K562 (cell line): Measurements from ENCODE around the gene WLS. TPM values are rescaled to one million over a fixed set of nuclear protein-coding genes. Genes with fewer than 3 reads are reported as not detected.

Experiments used
- ATAC-seq: fragments of 200-7000 bp; cut with Tn5 transposase; 3 replicates; pipeline ENCODE4 v1.9.1; 2020; ENCODE audit warnings: moderate library complexity
- BruUV-seq: library from RNA; stranded (reverse); fragments of 400-500 nt; replicated peaks from 2 replicates; lab custom pipeline; 2021; lab: Mats Ljungman, UMichigan
- CTCF ChIA-PET: fragments of 300-600 bp; formaldehyde crosslinking; extraction: SDS; loops from one replicate; lab custom pipeline; 2021; ENCODE audit warnings: low intra/inter-chr PET ratio; lab: Yijun Ruan, JAX
- POLR2A ChIA-PET: fragments of 300-600, 350-650 bp; sonication (Branson Sonifier 250); formaldehyde crosslinking; extraction: SDS; loops from one replicate; lab custom pipeline; 2021; ENCODE audit warnings: antibody characterized with exemption, inconsistent platforms; lab: Yijun Ruan, JAX
- DNase-seq, 4 experiments: peaks; one replicate each; pipeline versions ENCODE4 v3.0.0 to v3.0.0-alpha.2; 2011 to 2018; ENCODE audit warnings: low spot score in 3 of 4, mixed read lengths in 3 of 4; ENCODE audit errors: extremely low read depth in 1 of 4
- FAIRE-seq: peaks from 2 replicates; lab custom pipeline; 2011; peaks lifted over from hg19 to GRCh38; lab: Jason Lieb, UNC
- H2AFZ ChIP-seq: 2 replicates; pipeline ENCODE4 v1.6.0; 2011; ENCODE audit warnings: low read depth, low read length, control low read depth, inconsistent platforms
- H3K27ac ChIP-seq: fragments of 200-600 bp; 3 replicates; pipeline ENCODE4 v1.8.0; 2011; ENCODE audit warnings: low read depth, mild to moderate bottlenecking, control low read depth, inconsistent platforms, low read length, moderate library complexity, mixed read lengths; ENCODE audit errors: extremely low read depth
- H3K27me3 ChIP-seq, 2 experiments: fragments of 300-600 bp in 1 of 2; 2 replicates in 1 of 2; 3 replicates in 1 of 2; pipeline versions ENCODE4 v1.6.0 to v1.8.0; 2011; ENCODE audit warnings: inconsistent platforms in 2 of 2, low read length in 2 of 2, mild to moderate bottlenecking in 1 of 2, mixed read lengths in 1 of 2, moderate library complexity in 1 of 2; ENCODE audit not compliant: control insufficient read depth in 2 of 2, insufficient read depth in 2 of 2
- H3K36me3 ChIP-seq: fragments of 300-600 bp; 3 replicates; pipeline ENCODE4 v1.8.0; 2011; ENCODE audit warnings: mild to moderate bottlenecking, low read length, inconsistent platforms; ENCODE audit not compliant: control insufficient read depth, insufficient read depth
- H3K4me1 ChIP-seq, 2 experiments: fragments of 200-600 bp in 1 of 2; replicated peaks in 1 of 2; 2 replicates in 1 of 2; 3 replicates in 1 of 2; pipeline versions ENCODE4 v1.5.1 to v1.8.0; 2011; ENCODE audit warnings: inconsistent platforms in 2 of 2, low read length in 2 of 2, mild to moderate bottlenecking in 1 of 2, mixed read lengths in 1 of 2, moderate library complexity in 1 of 2; ENCODE audit not compliant: control insufficient read depth in 2 of 2, insufficient read depth in 2 of 2
- H3K4me2 ChIP-seq: 2 replicates; pipeline ENCODE4 v1.6.1; 2011; ENCODE audit warnings: low read length, control low read depth, inconsistent platforms, mixed read lengths; ENCODE audit not compliant: insufficient read depth
- H3K4me3 ChIP-seq: fragments of 200-600 bp; sonication (generic), shearing (Covaris generic); 2 replicates; pipeline ENCODE4 v1.5.1; 2016; ENCODE audit warnings: control low read depth, inconsistent platforms
- H3K79me2 ChIP-seq: fragments of 200-600 bp; 3 replicates; pipeline ENCODE4 v1.8.0; 2011; ENCODE audit warnings: low read length, inconsistent platforms; ENCODE audit not compliant: control insufficient read depth, insufficient read depth
- H3K9ac ChIP-seq, 2 experiments: 2 replicates each; pipeline versions ENCODE4 v1.6.0 to v1.6.1; 2011; ENCODE audit warnings: low read depth in 2 of 2, low read length in 2 of 2, control low read depth in 1 of 2, inconsistent platforms in 1 of 2, mild to moderate bottlenecking in 1 of 2, mixed read lengths in 1 of 2; ENCODE audit not compliant: insufficient read depth in 1 of 2
- H3K9me1 ChIP-seq: one replicate; pipeline ENCODE4 v1.6.0; 2011; ENCODE audit warnings: inconsistent platforms, mild to moderate bottlenecking, low read length, moderate library complexity; ENCODE audit not compliant: control insufficient read depth, insufficient read depth
- H3K9me3 ChIP-seq: replicated peaks from 2 replicates; pipeline ENCODE4 v1.5.1; 2011; ENCODE audit warnings: low read depth, low read length, inconsistent platforms; ENCODE audit not compliant: control insufficient read depth, insufficient read depth
- H4K20me1 ChIP-seq: replicated peaks from 2 replicates; pipeline ENCODE4 v1.6.1; 2011; ENCODE audit warnings: low read length, inconsistent platforms, mixed read lengths; ENCODE audit not compliant: control insufficient read depth, insufficient read depth
- BRD4 ChIP-seq: fragments of 200-600 bp; sonication (generic); IDR thresholded peaks from 2 replicates; pipeline ENCODE4 v1.6.1; 2017; ENCODE audit warnings: inconsistent platforms
- CGGBP1 ChIP-seq: fragments of 250-450 bp; sonication (Bioruptor Pico); IDR thresholded peaks from 2 replicates; pipeline ENCODE4 v1.9.0; 2021; ENCODE audit warnings: mild to moderate bottlenecking
- EP400 ChIP-seq: fragments of 450-650 bp; IDR thresholded peaks from 2 replicates; pipeline ENCODE4 v1.6.1; 2017; ENCODE audit warnings: antibody characterized with exemption, mild to moderate bottlenecking, moderate library complexity
- NFE2 ChIP-seq: IDR thresholded peaks from 2 replicates; pipeline ENCODE4 v1.6.1; 2014; ENCODE audit warnings: antibody characterized with exemption, low read depth
- THRA ChIP-seq: fragments of 450-650 bp; IDR thresholded peaks from 2 replicates; pipeline ENCODE4 v1.6.1; 2017; ENCODE audit warnings: mild to moderate bottlenecking, moderate library complexity
- WGBS: fragments of 100-300 bp; shearing (Covaris generic); methylation state at CpG from one replicate; pipeline ENCODE4 v1.1.6; 2016; ENCODE audit warnings: low coverage, mixed read lengths; ENCODE audit not compliant: insufficient coverage; ENCODE audit errors: missing lambda C conversion rate; 5-methylcytosine and 5-hydroxymethylcytosine counted together
- in situ Hi-C: fragments of 300-500 bp; cut with MboI; formaldehyde crosslinking; loops from 4 replicates; pipeline ENCODE4 v1.15.0; 2018; ENCODE audit warnings: inconsistent platforms, mixed read lengths
- intact Hi-C: fragments of 100-400 bp; cut with micrococcal nuclease; formaldehyde crosslinking; loops from 2 replicates; pipeline ENCODE4 v1.14.2; 2022
- polyA plus RNA-seq, 8 experiments: library from polyadenylated mRNA; depleted of rRNA in 4 of 8; stranded (reverse) in 5 of 8; unstranded in 3 of 8; fragments of >200 nt; fragmentation: Nextera tagmentation in 2 of 8; fragmentation: Illumina TruSeq in 1 of 8; extraction: Ambion mirVana in 2 of 8; extraction: Trizol in 1 of 8; gene quantifications; 2 replicates each; pipeline versions ENCODE4 v1.2.1 to v1.2.3, GENCODE V29; 2011 to 2014; ENCODE audit warnings: inconsistent platforms in 1 of 8, missing spikeins in 1 of 8
- total RNA-seq, 7 experiments: library from RNA; depleted of rRNA in 6 of 7; stranded (reverse); fragments of >200 nt in 6 of 7; fragmentation: Illumina TruSeq in 2 of 7; extraction: Trizol in 2 of 7; gene quantifications; 2 replicates each; pipeline versions ENCODE4 v1.2.1 to v1.2.3, GENCODE V29; 2011 to 2021; ENCODE audit warnings: low replicate concordance in 1 of 7

WLS gene
- total and polyA plus RNA-seq, 9 of the 15 experiments (the other 6 are each of a cell fraction or from before 2014, with no cell fraction given): 0.47 TPM; not detected in 8

DNA sequence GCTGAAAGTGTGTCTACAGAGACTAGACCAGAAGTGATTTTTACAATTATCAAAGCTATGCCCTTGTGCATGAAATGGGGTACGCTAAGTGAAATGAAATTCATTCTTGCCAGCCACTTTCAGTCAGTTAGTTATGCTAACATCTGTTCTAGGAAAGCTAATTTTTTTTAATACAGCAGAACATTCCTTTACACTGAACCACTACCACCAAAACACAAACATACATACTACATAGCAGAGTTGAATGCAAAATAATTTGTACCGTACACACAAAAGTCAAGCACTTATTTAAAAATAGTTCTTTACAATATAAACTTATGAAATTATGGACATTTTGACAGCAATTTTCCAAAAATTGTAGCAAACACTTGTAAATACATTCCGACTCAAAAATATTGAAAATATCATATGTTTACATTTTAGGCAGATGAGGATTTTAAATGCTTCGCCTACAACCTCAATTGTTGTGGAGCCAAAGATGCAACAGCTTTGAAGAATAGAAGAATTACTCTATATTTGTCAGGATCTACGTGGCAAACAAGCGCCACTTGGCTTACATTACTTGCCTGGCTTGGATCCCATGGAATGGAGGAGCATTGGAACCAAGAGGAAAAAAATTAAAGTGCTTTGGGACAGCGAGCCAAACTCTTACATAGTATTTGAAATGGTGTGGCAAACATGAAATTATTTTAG, 30.6 kb downstream of the WLS start (continued):
- TF ChIP-seq THRA (no peak), CGGBP1 (CRISPR knock-in tag) (no peak), NFE2 (no peak), EP400 (no peak)

DNA sequence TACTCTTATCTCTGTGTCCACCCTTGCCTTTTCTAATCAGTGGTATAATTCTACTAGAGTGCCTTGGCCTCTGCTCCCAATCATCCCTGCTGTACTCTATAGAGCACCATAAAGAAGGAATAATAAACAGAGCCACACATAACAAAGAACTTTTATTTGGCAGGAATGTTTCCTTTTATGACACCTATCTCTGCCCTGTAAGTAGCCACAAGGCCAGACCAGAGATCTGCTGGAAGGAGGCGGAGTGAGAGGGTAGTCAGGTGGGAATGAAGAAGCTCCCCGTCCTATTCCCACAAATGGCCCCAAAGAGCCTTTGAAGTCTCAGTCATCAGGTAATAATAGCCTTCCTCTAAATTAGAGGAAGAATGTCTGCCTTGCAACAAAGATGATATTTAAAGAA, 32.7 kb downstream of the WLS start:
- Histone ChIP-seq H3K79me2 (no peaks in the 10 kb centered on the region), H3K4me2 (no peak overlapping the region), H3K36me3 (no peaks in the 10 kb centered on the region), H2AFZ (no peak overlapping the region)
- intact Hi-C loops (no loop called here), in situ Hi-C loops (no loop called here)
- ChIA-PET CTCF (no interaction called here), POLR2A (no interaction called here)
- ATAC-seq: no peak
- WGBS: 0% methylated on average over 2 of the region's 2 CpGs
- TF ChIP-seq BRD4: no peak
- TF ChIP-seq, all 486 proteins: peak for 0
- Histone ChIP-seq H3K9me3 (no peaks in the 10 kb centered on the region), H3K4me3 (no peak overlapping the region), H3K27ac (no peak overlapping the region), H3K27me3 (no peaks in the 10 kb centered on the region), H3K9ac (no peak overlapping the region), H3K4me1 (no peaks in the 10 kb centered on the region), H3K9me1 (no peaks in the 10 kb centered on the region), H4K20me1 (no peaks in the 10 kb centered on the region)
- FAIRE-seq (no peak), DNase-seq (no peak)
- BruUV-seq: no TSS peak
